Mesangial cell (primary cell): ENCODE results near the gene IVNS1ABP. TPM values are rescaled to one million over a fixed set of nuclear protein-coding genes. Genes with fewer than 3 reads are reported as not detected.

Experiments
- total RNA-seq: library from RNA; depleted of rRNA; stranded (reverse); fragments of >200 nt; gene quantifications from 2 replicates; pipeline ENCODE4 v1.2.3, GENCODE V29; 2015

The IVNS1ABP gene
- 32.3 and 71.1 TPM in 2 replicates for total RNA-seq

GRCh38 chr1:185317034-185317885, at the start of gene IVNS1ABP:
Gene IVNS1ABP, minus strand, starts transcription at chr1:185317243. Its CDS starts 7,750 bp downstream, at chr1:185309493.

Other genes starting within 250 kb of the IVNS1ABP start
- gene TRMT1L, start 160.3 kb downstream of the IVNS1ABP start, total RNA-seq: 6.6 and 12.4 TPM in 2 replicates
- gene SWT1, start 160.1 kb downstream of the IVNS1ABP start, total RNA-seq: 1.3 and 2.9 TPM in 2 replicates